WTC11 (cell line): Measurements from ENCODE around the gene MASP2. TPM values are rescaled to one million over a fixed set of nuclear protein-coding genes. Genes with fewer than 3 reads are reported as not detected.

Experiments used
- ATAC-seq: fragments of 200-7000 bp; cut with Tn5 transposase; 2 replicates; pipeline ENCODE4 v1.10.0; 2021; ENCODE audit warnings: mild to moderate bottlenecking, moderate library complexity
- CTCF ChIA-PET: fragments of 300-600 bp; sonication (Branson Sonifier 250); formaldehyde crosslinking; loops from one replicate; lab custom pipeline; 2021; ENCODE audit warnings: antibody characterized with exemption; lab: Charles Lee
- POLR2A ChIA-PET: fragments of 350-600 bp; sonication (Branson Sonifier 250); formaldehyde crosslinking; loops from one replicate; lab custom pipeline; 2021; ENCODE audit warnings: antibody characterized with exemption; lab: Charles Lee
- DNase-seq: peaks from one replicate; pipeline ENCODE4 v3.0.0; 2021; ENCODE audit warnings: low spot score
- H3K27ac Mint-ChIP-seq: 2 replicates; pipeline ENCODE4 v1.8.0; 2021; ENCODE audit warnings: mixed read lengths
- H3K27me3 Mint-ChIP-seq: 2 replicates; pipeline ENCODE4 v1.8.0; 2021; ENCODE audit warnings: low read depth, mild to moderate bottlenecking, moderate library complexity, mixed read lengths
- H3K36me3 Mint-ChIP-seq: 2 replicates; pipeline ENCODE4 v1.8.0; 2021; ENCODE audit warnings: mixed read lengths
- H3K4me1 Mint-ChIP-seq: 2 replicates; pipeline ENCODE4 v1.8.0; 2022; ENCODE audit warnings: mixed read lengths
- H3K4me3 Mint-ChIP-seq: 2 replicates; pipeline ENCODE4 v1.8.0; 2021; ENCODE audit warnings: mild to moderate bottlenecking, moderate library complexity, mixed read lengths
- H3K9me3 Mint-ChIP-seq: 2 replicates; pipeline ENCODE4 v1.8.0; 2021; ENCODE audit warnings: mixed read lengths
- CDX4 ChIP-seq: fragments of 250-450 bp; sonication (Bioruptor Pico); IDR thresholded peaks from 2 replicates; pipeline ENCODE4 v1.9.0; 2021; ENCODE audit warnings: moderate library complexity, mild to moderate bottlenecking, inconsistent platforms, borderline replicate concordance
- CREM ChIP-seq: sonication (generic); formaldehyde crosslinking; IDR thresholded peaks from 2 replicates; pipeline ENCODE4 v1.8.1; 2022; ENCODE audit warnings: mild to moderate bottlenecking, missing genetic modification reagents, moderate library complexity
- ETV6 ChIP-seq: sonication (generic); formaldehyde crosslinking; IDR thresholded peaks from 2 replicates; pipeline ENCODE4 v1.8.1; 2022; ENCODE audit warnings: mild to moderate bottlenecking, missing genetic modification reagents
- FOXP4 ChIP-seq: sonication (generic); formaldehyde crosslinking; IDR thresholded peaks from 2 replicates; pipeline ENCODE4 v1.8.0; 2022; ENCODE audit warnings: mild to moderate bottlenecking, missing genetic modification reagents
- GTF2I ChIP-seq: fragments of 250-450 bp; sonication (Bioruptor Pico); conservative IDR thresholded peaks from 2 replicates; pipeline ENCODE4 v1.4.0; 2021; ENCODE audit warnings: mild to moderate bottlenecking
- HMGA2 ChIP-seq: fragments of 250-450 bp; sonication (Bioruptor Pico); IDR thresholded peaks from 2 replicates; pipeline ENCODE4 v1.4.0; 2021; ENCODE audit warnings: mild to moderate bottlenecking, moderate library complexity
- IRF2 ChIP-seq: sonication (generic); formaldehyde crosslinking; IDR thresholded peaks from 2 replicates; pipeline ENCODE4 v1.8.0; 2022; ENCODE audit warnings: low read depth, missing genetic modification reagents, borderline replicate concordance
- NR2C2 ChIP-seq: sonication (generic); formaldehyde crosslinking; IDR thresholded peaks from 2 replicates; pipeline ENCODE4 v1.8.0; 2022; ENCODE audit warnings: mild to moderate bottlenecking, missing genetic modification reagents
- RELA ChIP-seq: sonication (generic); formaldehyde crosslinking; IDR thresholded peaks from 2 replicates; pipeline ENCODE4 v1.8.1; 2022; ENCODE audit warnings: missing genetic modification reagents, mild to moderate bottlenecking, borderline replicate concordance
- SMAD4 ChIP-seq: sonication (generic); formaldehyde crosslinking; IDR thresholded peaks from 2 replicates; pipeline ENCODE4 v1.8.0; 2022; ENCODE audit warnings: mild to moderate bottlenecking, missing genetic modification reagents
- SP1 ChIP-seq: sonication (generic); formaldehyde crosslinking; conservative IDR thresholded peaks from 2 replicates; pipeline ENCODE4 v1.8.1; 2022; ENCODE audit warnings: missing genetic modification reagents
- TEAD4 ChIP-seq: sonication (generic); formaldehyde crosslinking; IDR thresholded peaks from 2 replicates; pipeline ENCODE4 v1.8.0; 2022; ENCODE audit warnings: mild to moderate bottlenecking, missing genetic modification reagents
- ZBTB21 ChIP-seq: sonication (generic); formaldehyde crosslinking; IDR thresholded peaks from 2 replicates; pipeline ENCODE4 v1.8.1; 2023; ENCODE audit warnings: mild to moderate bottlenecking, missing genetic modification reagents, borderline replicate concordance
- ZBTB43 ChIP-seq: sonication (generic); formaldehyde crosslinking; IDR thresholded peaks from 2 replicates; pipeline ENCODE4 v1.8.1; 2023; ENCODE audit warnings: mild to moderate bottlenecking, missing genetic modification reagents
- ZNF219 ChIP-seq: sonication (generic); formaldehyde crosslinking; IDR thresholded peaks from 2 replicates; pipeline ENCODE4 v1.8.0; 2023; ENCODE audit warnings: missing genetic modification reagents, mild to moderate bottlenecking, borderline replicate concordance
- ZNF281 ChIP-seq: sonication (generic); formaldehyde crosslinking; IDR thresholded peaks from 2 replicates; pipeline ENCODE4 v1.8.0; 2023; ENCODE audit warnings: mild to moderate bottlenecking, missing genetic modification reagents
- ZNF512 ChIP-seq: sonication (generic); formaldehyde crosslinking; IDR thresholded peaks from 2 replicates; pipeline ENCODE4 v1.8.1; 2022; ENCODE audit warnings: missing genetic modification reagents, borderline replicate concordance
- ZNF532 ChIP-seq: fragments of 250-450 bp; sonication (Bioruptor Pico); IDR thresholded peaks from 2 replicates; pipeline ENCODE4 v1.9.0; 2021; ENCODE audit warnings: mild to moderate bottlenecking, borderline replicate concordance
- total RNA-seq: library from RNA; stranded (reverse); gene quantifications from 3 replicates; pipeline ENCODE4 v1.2.3, GENCODE V29; 2021

Gene MASP2
- total RNA-seq, 1 experiment from 2014 or later, result 0.57 TPM

GRCh38 chr1:11054181-11054580, 7.1 kb upstream of the MASP2 start:
- DNase-seq, result no peak
- no peaks in the 10 kb centered on the region for H3K27me3 Mint-ChIP-seq
- ChIA-PET POLR2A (no interaction called here), CTCF (interaction anchor here (0.6 to 6.6 kb wide), 5 partner anchors 8 to 562 kb away, joined by 3 to 59 read pairs (median 3); partner anchors contain the start of gene TARDBP)
- no peak overlapping the region for H3K4me3 Mint-ChIP-seq
- peak overlapping the region; percentile 27; the same call in 1 of the 2 replicates for H3K27ac Mint-ChIP-seq
- no peak for ATAC-seq
- H3K9me3 Mint-ChIP-seq, result no peaks in the 10 kb centered on the region
- peaks cover 26% of the 10 kb centered on the region for H3K4me1 Mint-ChIP-seq
- TF ChIP-seq ZNF532 (CRISPR knock-in tag), result no peak
- TF ChIP-seq CDX4, result no peak
- no peak for TF ChIP-seq CREM (CRISPR knock-in tag)
- TF ChIP-seq ZBTB21 (CRISPR knock-in tag), result 0 out of 2 replicates have a peak, but pooled peaks have one; percentile 9
- peaks cover 23% of the 10 kb centered on the region for H3K36me3 Mint-ChIP-seq

GRCh38 chr1:11053758-11054137, 6.7 kb upstream of the MASP2 start:
- H3K4me3 Mint-ChIP-seq, result no peak overlapping the region
- no peaks in the 10 kb centered on the region for H3K9me3 Mint-ChIP-seq
- DNase-seq, result peak; percentile 78
- ChIA-PET CTCF (interaction anchor here (1.5 to 6.6 kb wide), 3 partner anchors 8 to 16 kb away, joined by 9 to 59 read pairs (median 10); no protein-coding TSS in a partner anchor), POLR2A (interaction anchor here (1.6 kb wide), 1 partner anchor 16 kb away, joined by 6 read pairs; no protein-coding TSS in a partner anchor)
- peaks cover 21% of the 10 kb centered on the region for H3K36me3 Mint-ChIP-seq
- ATAC-seq, result peak; percentile 50
- H3K27ac Mint-ChIP-seq, result no peak overlapping the region
- H3K27me3 Mint-ChIP-seq, result no peaks in the 10 kb centered on the region
- peaks cover 24% of the 10 kb centered on the region for H3K4me1 Mint-ChIP-seq
- TF ChIP-seq GTF2I (CRISPR knock-in tag), result no peak
- TF ChIP-seq CDX4, result no peak
- TF ChIP-seq FOXP4 (CRISPR knock-in tag), result peak; percentile 66; the same call in 1 of the 2 replicates
- TF ChIP-seq RELA, result peak; percentile 59; the same call in 1 of the 2 replicates
- peak; percentile 84 for TF ChIP-seq ZNF281
- no peak for TF ChIP-seq ZBTB43 (CRISPR knock-in tag)
- TF ChIP-seq HMGA2 (CRISPR knock-in tag), result no peak
- TF ChIP-seq TEAD4 (CRISPR knock-in tag), result 0 out of 2 replicates have a peak, but pooled peaks have one; percentile 11
- no peak for TF ChIP-seq ZNF219 (CRISPR knock-in tag)
- TF ChIP-seq SP1, result no peak
- 0 out of 2 replicates have a peak, but pooled peaks have one; percentile 25 for TF ChIP-seq NR2C2 (CRISPR knock-in tag)
- TF ChIP-seq ETV6 (CRISPR knock-in tag), result no peak
- TF ChIP-seq SMAD4 (CRISPR knock-in tag), result peak; percentile 64; the same call in 1 of the 2 replicates
- no peak for TF ChIP-seq IRF2 (CRISPR knock-in tag)
- TF ChIP-seq ZNF512, result no peak
